GM23338 (cell line): ENCODE data around the gene GTF3C5. TPM values are rescaled to one million over a fixed set of nuclear protein-coding genes. Genes with fewer than 3 reads are reported as not detected.

ENCODE experiments used
- ATAC-seq: fragments of 200-7000 bp; cut with Tn5 transposase; 3 replicates; pipeline ENCODE4 v1.9.1; 2020
- DNase-seq: peaks from one replicate; pipeline ENCODE4 v3.0.0-alpha.2; 2015; ENCODE audit warnings: low spot score
- H2AFZ ChIP-seq: fragments of 200-600 bp; sonication (generic); 2 replicates; pipeline ENCODE4 v1.8.0; 2016; ENCODE audit warnings: antibody characterized with exemption, mild to moderate bottlenecking, moderate library complexity
- H3F3A ChIP-seq: fragments of 200-600 bp; sonication (generic); replicated peaks from 2 replicates; pipeline ENCODE4 v1.8.0; 2017; ENCODE audit warnings: antibody characterized with exemption, mixed run types, low read depth
- H3K27ac ChIP-seq: fragments of 200-600 bp; sonication (generic); 2 replicates; pipeline ENCODE4 v1.6.1; 2016; ENCODE audit warnings: low read depth
- H3K27me3 ChIP-seq: fragments of 200-600 bp; sonication (generic); 2 replicates; pipeline ENCODE4 v1.8.0; 2016; ENCODE audit warnings: mild to moderate bottlenecking, mixed run types, moderate library complexity; ENCODE audit not compliant: insufficient read depth
- H3K36me3 ChIP-seq: fragments of 200-600 bp; sonication (generic); 2 replicates; pipeline ENCODE4 v1.8.0; 2016; ENCODE audit warnings: mild to moderate bottlenecking; ENCODE audit not compliant: insufficient read depth
- H3K4me1 ChIP-seq: fragments of 200-600 bp; sonication (generic); 2 replicates; pipeline ENCODE4 v1.8.0; 2016; ENCODE audit warnings: mild to moderate bottlenecking, moderate library complexity; ENCODE audit not compliant: insufficient read depth
- H3K4me2 ChIP-seq: fragments of 200-600 bp; sonication (generic); 2 replicates; pipeline ENCODE4 v1.7.1; 2017; ENCODE audit warnings: mixed run types
- H3K4me3 ChIP-seq: fragments of 200-600 bp; sonication (generic); 2 replicates; pipeline ENCODE4 v1.6.1; 2016; ENCODE audit warnings: mixed run types
- H3K79me2 ChIP-seq: fragments of 200-600 bp; sonication (generic); replicated peaks from 2 replicates; pipeline ENCODE4 v1.8.0; 2017; ENCODE audit warnings: mild to moderate bottlenecking; ENCODE audit not compliant: insufficient read depth
- H3K9me2 ChIP-seq: fragments of 200-600 bp; sonication (generic); 2 replicates; pipeline ENCODE4 v1.8.0; 2017; ENCODE audit not compliant: insufficient read depth
- H4K20me1 ChIP-seq: fragments of 200-600 bp; sonication (generic); replicated peaks from 2 replicates; pipeline ENCODE4 v1.8.0; 2017; ENCODE audit warnings: mild to moderate bottlenecking; ENCODE audit not compliant: insufficient read depth
- H3K27ac Mint-ChIP-seq: 2 replicates; pipeline ENCODE4 v1.8.0; 2020; ENCODE audit warnings: inconsistent platforms, mild to moderate bottlenecking, moderate library complexity, mixed read lengths
- H3K27me3 Mint-ChIP-seq: 3 replicates; pipeline ENCODE4 v1.8.0; 2022; ENCODE audit warnings: low read depth, mild to moderate bottlenecking, moderate library complexity, mixed read lengths, inconsistent platforms; ENCODE audit not compliant: insufficient read depth, poor library complexity
- H3K36me3 Mint-ChIP-seq: 3 replicates; pipeline ENCODE4 v1.8.0; 2021; ENCODE audit warnings: low read depth, mild to moderate bottlenecking, inconsistent platforms, moderate library complexity, mixed read lengths
- H3K4me1 Mint-ChIP-seq: 3 replicates; pipeline ENCODE4 v1.8.0; 2020; ENCODE audit warnings: mild to moderate bottlenecking, inconsistent platforms, mixed read lengths
- H3K4me3 Mint-ChIP-seq: 3 replicates; pipeline ENCODE4 v1.8.0; 2021; ENCODE audit warnings: moderate library complexity, mild to moderate bottlenecking, inconsistent platforms, mixed read lengths
- H3K9me3 Mint-ChIP-seq: 3 replicates; pipeline ENCODE4 v1.8.0; 2020; ENCODE audit warnings: moderate library complexity, mild to moderate bottlenecking, inconsistent platforms, mixed read lengths
- CREB1 ChIP-seq: fragments of 250-450 bp; sonication (Bioruptor Pico); IDR thresholded peaks from 2 replicates; pipeline ENCODE4 v1.5.0; 2020; ENCODE audit warnings: low read depth, mild to moderate bottlenecking, moderate library complexity
- EZH2 ChIP-seq: fragments of 200-600 bp; sonication (generic); IDR thresholded peaks from one replicate; pipeline ENCODE4 v1.8.0; 2017; ENCODE audit warnings: antibody characterized with exemption, mild to moderate bottlenecking, low read depth; ENCODE audit not compliant: unreplicated experiment
- EZH2phosphoT487 ChIP-seq: fragments of 200-600 bp; sonication (generic); IDR thresholded peaks from one replicate; pipeline ENCODE4 v1.8.1; 2018; ENCODE audit warnings: antibody characterized with exemption; ENCODE audit not compliant: unreplicated experiment
- REST ChIP-seq: IDR thresholded peaks from one replicate; pipeline ENCODE4 v1.6.1; 2018; ENCODE audit warnings: antibody characterized with exemption; ENCODE audit not compliant: unreplicated experiment
- ZNF462 ChIP-seq: fragments of 250-450 bp; sonication (Bioruptor Pico); IDR thresholded peaks from 2 replicates; pipeline ENCODE4 v1.5.0; 2020; ENCODE audit warnings: mild to moderate bottlenecking, moderate library complexity
- polyA plus RNA-seq: library from polyadenylated mRNA; unstranded; fragments of >200 nt; fragmentation: Nextera tagmentation; extraction: Ambion mirVana; gene quantifications from 2 replicates; pipeline ENCODE4 v1.2.1, GENCODE V29; 2016
- total RNA-seq: library from RNA; depleted of rRNA; stranded (reverse); fragments of >200 nt; shearing (Covaris generic); gene quantifications from 2 replicates; pipeline ENCODE4 v1.2.3, GENCODE V29; 2014
- TF ChIP-seq, protein P1 (sequence below), 2 experiments: fragments of 200-600 bp in 1 of 2; sonication (generic) in 1 of 2; conservative IDR thresholded peaks; 2 replicates each; pipeline versions ENCODE4 v1.5.1 to v1.6.1; 2016 to 2017; ENCODE audit warnings: antibody characterized with exemption in 2 of 2, low read depth in 2 of 2, mild to moderate bottlenecking in 2 of 2, moderate library complexity in 1 of 2

The GTF3C5 gene
- total and polyA plus RNA-seq, 2 experiments from 2014 or later: 46.0 to 78.8 TPM

- no peak overlapping the region for H3K27ac ChIP-seq
- Mint-ChIP-seq H3K4me1 (peaks cover 5% of the 10 kb centered on the region; the same call in 2 of the 3 replicates), H3K36me3 (no peaks in the 10 kb centered on the region; the same call in 2 of the 3 replicates), H3K9me3 (no peaks in the 10 kb centered on the region), H3K27me3 (peaks cover 19% of the 10 kb centered on the region), H3K27ac (no peak overlapping the region), H3K4me3 (no peak overlapping the region)
- TF ChIP-seq EZH2phosphoT487 (no peak), REST (no peak), CREB1 (no peak)
- no peaks in the 10 kb centered on the region for H3K4me1 ChIP-seq
- no peak overlapping the region for H3K4me2 ChIP-seq
- H3K9me2 ChIP-seq: no peaks in the 10 kb centered on the region
- H3K27me3 ChIP-seq: no peaks in the 10 kb centered on the region
- H3K4me3 ChIP-seq: no peak overlapping the region
- H4K20me1 ChIP-seq: no peaks in the 10 kb centered on the region
- no peak for DNase-seq
- H3F3A ChIP-seq: no peaks in the 10 kb centered on the region
- no peak overlapping the region for H2AFZ ChIP-seq
- H3K79me2 ChIP-seq: no peaks in the 10 kb centered on the region
- no peaks in the 10 kb centered on the region for H3K36me3 ChIP-seq
- ATAC-seq: no peak
Measured at GRCh38 chr9:132986640-132987620, 43.9 kb upstream of the GTF3C5 start.

GRCh38 chr9:132988244-132989013, 42.4 kb upstream of the GTF3C5 start:
- no peak overlapping the region for H3K4me2 ChIP-seq
- no peaks in the 10 kb centered on the region for H3K36me3 ChIP-seq
- no peaks in the 10 kb centered on the region for H3K79me2 ChIP-seq
- no peaks in the 10 kb centered on the region for H3K9me2 ChIP-seq
- H3K27ac Mint-ChIP-seq: no peak overlapping the region
- ATAC-seq (no peak), DNase-seq (no peak)
- H3K4me3 Mint-ChIP-seq: no peak overlapping the region
- 0 out of 2 replicates have a peak, but pooled peaks cover 1% of the 10 kb centered on the region for H3K4me1 ChIP-seq
- H3K27me3 Mint-ChIP-seq: peaks cover 16% of the 10 kb centered on the region
- H4K20me1 ChIP-seq: no peaks in the 10 kb centered on the region
- no peak overlapping the region for H3K27ac ChIP-seq
- no peaks in the 10 kb centered on the region for H3K27me3 ChIP-seq
- peaks cover 12% of the 10 kb centered on the region for H3K4me1 Mint-ChIP-seq
- no peaks in the 10 kb centered on the region for H3K9me3 Mint-ChIP-seq
- H3K36me3 Mint-ChIP-seq: no peaks in the 10 kb centered on the region; the same call in 2 of the 3 replicates
- H2AFZ ChIP-seq: no peak overlapping the region
- no peaks in the 10 kb centered on the region for H3F3A ChIP-seq
- no peak overlapping the region for H3K4me3 ChIP-seq
- TF ChIP-seq CREB1: no peak
- no peak for TF ChIP-seq ZNF462 (CRISPR knock-in tag)
- TF ChIP-seq, protein P1, sequence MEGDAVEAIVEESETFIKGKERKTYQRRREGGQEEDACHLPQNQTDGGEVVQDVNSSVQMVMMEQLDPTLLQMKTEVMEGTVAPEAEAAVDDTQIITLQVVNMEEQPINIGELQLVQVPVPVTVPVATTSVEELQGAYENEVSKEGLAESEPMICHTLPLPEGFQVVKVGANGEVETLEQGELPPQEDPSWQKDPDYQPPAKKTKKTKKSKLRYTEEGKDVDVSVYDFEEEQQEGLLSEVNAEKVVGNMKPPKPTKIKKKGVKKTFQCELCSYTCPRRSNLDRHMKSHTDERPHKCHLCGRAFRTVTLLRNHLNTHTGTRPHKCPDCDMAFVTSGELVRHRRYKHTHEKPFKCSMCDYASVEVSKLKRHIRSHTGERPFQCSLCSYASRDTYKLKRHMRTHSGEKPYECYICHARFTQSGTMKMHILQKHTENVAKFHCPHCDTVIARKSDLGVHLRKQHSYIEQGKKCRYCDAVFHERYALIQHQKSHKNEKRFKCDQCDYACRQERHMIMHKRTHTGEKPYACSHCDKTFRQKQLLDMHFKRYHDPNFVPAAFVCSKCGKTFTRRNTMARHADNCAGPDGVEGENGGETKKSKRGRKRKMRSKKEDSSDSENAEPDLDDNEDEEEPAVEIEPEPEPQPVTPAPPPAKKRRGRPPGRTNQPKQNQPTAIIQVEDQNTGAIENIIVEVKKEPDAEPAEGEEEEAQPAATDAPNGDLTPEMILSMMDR (conservative IDR thresholded peaks at IDR 0.05; ENCODE audit: low read depth in 2 of 2): no peak
- no peak for TF ChIP-seq EZH2
